ENCODE data around the gene SMYD1. TPM values are rescaled to one million over a fixed set of nuclear protein-coding genes. Genes with fewer than 3 reads are reported as not detected.

SMYD1 gene
- total RNA-seq, 6 experiments from 2014 or later = not detected

GRCh38 chr2:88053296-88053695, 14.3 kb upstream of the SMYD1 start:
- H3K4me1 Mint-ChIP-seq (ENCODE audit: low read depth) = peaks cover 42% of the 10 kb centered on the region
- peaks cover 38% of the 10 kb centered on the region for H3K36me3 Mint-ChIP-seq (ENCODE audit: low read depth)
- no peak for TF ChIP-seq CTCF (IDR thresholded peaks at IDR 0.05)
- DNase-seq = peak; percentile 37
- H3K9me3 Mint-ChIP-seq = peaks cover 4% of the 10 kb centered on the region; the same call in 1 of the 2 replicates
- H3K27me3 Mint-ChIP-seq (ENCODE audit: insufficient read depth) = peaks cover 5% of the 10 kb centered on the region
- peak overlapping the region; percentile 97 for H3K4me3 Mint-ChIP-seq
- H3K27ac Mint-ChIP-seq = peak overlapping the region; percentile 97

- Mint-ChIP-seq H3K4me3 (peak overlapping the region; percentile 97), H3K4me1 (ENCODE audit: low read depth) (peaks cover 42% of the 10 kb centered on the region), H3K27ac (peak overlapping the region; percentile 97), H3K27me3 (ENCODE audit: insufficient read depth) (peaks cover 7% of the 10 kb centered on the region), H3K36me3 (ENCODE audit: low read depth) (peaks cover 31% of the 10 kb centered on the region), H3K9me3 (peaks cover 4% of the 10 kb centered on the region; the same call in 1 of the 2 replicates)
- TF ChIP-seq CTCF (IDR thresholded peaks at IDR 0.05) = no peak
- no peak for DNase-seq
Observed at GRCh38 chr2:88053934-88054781, 13.5 kb upstream of the SMYD1 start.

- Mint-ChIP-seq H3K4me3 (peak overlapping the region; percentile 97), H3K9me3 (peaks cover 4% of the 10 kb centered on the region; the same call in 1 of the 2 replicates), H3K27ac (peak overlapping the region; percentile 97), H3K27me3 (ENCODE audit: insufficient read depth) (peaks cover 7% of the 10 kb centered on the region), H3K4me1 (ENCODE audit: low read depth) (peaks cover 42% of the 10 kb centered on the region), H3K36me3 (ENCODE audit: low read depth) (peaks cover 29% of the 10 kb centered on the region)
- TF ChIP-seq CTCF (IDR thresholded peaks at IDR 0.05) = no peak
- DNase-seq = no peak
Observed at GRCh38 chr2:88054782-88055370, 12.7 kb upstream of the SMYD1 start.

- H3K27me3 Mint-ChIP-seq (ENCODE audit: insufficient read depth) = peaks cover 7% of the 10 kb centered on the region
Observed at GRCh38 chr2:88055371-88056128, 12.1 kb upstream of the SMYD1 start, which contains the start of gene KRCC1. Gene KRCC1 (minus strand): TSS chr2:88055783. CDS start chr2:88028563, 27,220 bp downstream.

More at GRCh38 chr2:88055371-88056128, 12.1 kb upstream of the SMYD1 start, which contains the start of gene KRCC1:
- Mint-ChIP-seq H3K4me1 (ENCODE audit: low read depth) (peaks cover 42% of the 10 kb centered on the region), H3K27ac (peak within 1 kb of the TSS; percentile 97), H3K36me3 (ENCODE audit: low read depth) (peaks cover 29% of the 10 kb centered on the region), H3K9me3 (peaks cover 4% of the 10 kb centered on the region; the same call in 1 of the 2 replicates), H3K4me3 (peak within 1 kb of the TSS; percentile 97)
- no peak; the same call in 1 of the 2 replicates for TF ChIP-seq CTCF (IDR thresholded peaks at IDR 0.05)
- peak; percentile 94 for DNase-seq

All from HFFc6 (cell line).